Measurements from ENCODE around the gene ATP8B1. TPM values are rescaled to one million over a fixed set of nuclear protein-coding genes. Genes with fewer than 3 reads are reported as not detected.

ATP8B1 gene
- total RNA-seq, 1 experiment from 2014 or later = 1.4 TPM

DNA sequence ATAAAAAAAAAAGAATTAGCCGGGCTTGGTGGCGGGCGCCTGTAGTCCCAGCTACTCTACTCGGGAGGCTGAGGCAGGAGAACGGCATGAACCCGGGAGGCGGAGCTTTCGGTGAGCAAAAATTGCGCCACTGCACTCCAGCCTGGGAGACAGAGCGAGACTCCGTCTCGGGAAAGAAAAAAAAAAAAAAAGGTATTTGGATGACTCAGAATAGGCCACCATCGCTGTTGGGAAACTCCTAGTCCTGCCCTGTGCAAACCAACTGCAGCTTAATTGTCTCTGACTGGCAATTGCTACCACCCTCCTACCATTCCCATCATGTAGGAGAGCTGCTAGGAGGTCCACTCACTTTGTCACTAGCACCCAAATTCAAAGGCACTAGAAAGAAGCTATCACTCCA lies 43.5 kb downstream of the ATP8B1 start:
- ChIA-PET POLR2A (interaction anchor here (0.7 to 2.0 kb wide), 10 partner anchors 9 to 286 kb away, joined by 3 to 15 read pairs (median 4); partner anchors contain the start of gene NARS1), CTCF (interaction anchor here (0.6 to 1.1 kb wide), 3 partner anchors 9 to 282 kb away, joined by 3 to 5 read pairs (median 5); no protein-coding TSS in a partner anchor)
- peak; percentile 92 for DNase-seq (ENCODE audit: unreplicated experiment)
- no TSS peak for BruUV-seq (replicated peaks)
- intact Hi-C loops (cut with micrococcal nuclease) = loop anchor here (10.0 kb wide), 1 partner anchor 65 kb away; no protein-coding TSS in a partner anchor
- TF ChIP-seq, protein P1, sequence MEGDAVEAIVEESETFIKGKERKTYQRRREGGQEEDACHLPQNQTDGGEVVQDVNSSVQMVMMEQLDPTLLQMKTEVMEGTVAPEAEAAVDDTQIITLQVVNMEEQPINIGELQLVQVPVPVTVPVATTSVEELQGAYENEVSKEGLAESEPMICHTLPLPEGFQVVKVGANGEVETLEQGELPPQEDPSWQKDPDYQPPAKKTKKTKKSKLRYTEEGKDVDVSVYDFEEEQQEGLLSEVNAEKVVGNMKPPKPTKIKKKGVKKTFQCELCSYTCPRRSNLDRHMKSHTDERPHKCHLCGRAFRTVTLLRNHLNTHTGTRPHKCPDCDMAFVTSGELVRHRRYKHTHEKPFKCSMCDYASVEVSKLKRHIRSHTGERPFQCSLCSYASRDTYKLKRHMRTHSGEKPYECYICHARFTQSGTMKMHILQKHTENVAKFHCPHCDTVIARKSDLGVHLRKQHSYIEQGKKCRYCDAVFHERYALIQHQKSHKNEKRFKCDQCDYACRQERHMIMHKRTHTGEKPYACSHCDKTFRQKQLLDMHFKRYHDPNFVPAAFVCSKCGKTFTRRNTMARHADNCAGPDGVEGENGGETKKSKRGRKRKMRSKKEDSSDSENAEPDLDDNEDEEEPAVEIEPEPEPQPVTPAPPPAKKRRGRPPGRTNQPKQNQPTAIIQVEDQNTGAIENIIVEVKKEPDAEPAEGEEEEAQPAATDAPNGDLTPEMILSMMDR (IDR thresholded peaks at IDR 0.05; ENCODE audit: unreplicated experiment) = no peak
- Mint-ChIP-seq H3K36me3 (ENCODE audit: insufficient read depth, unreplicated experiment) (no peaks in the 10 kb centered on the region), H3K27ac (ENCODE audit: low read depth, unreplicated experiment) (no peak overlapping the region), H3K4me3 (ENCODE audit: unreplicated experiment) (no peak overlapping the region), H3K27me3 (ENCODE audit: insufficient read depth, unreplicated experiment) (no peaks in the 10 kb centered on the region), H3K9me3 (ENCODE audit: unreplicated experiment) (no peaks in the 10 kb centered on the region), H3K4me1 (ENCODE audit: insufficient read depth, unreplicated experiment) (peaks cover 3% of the 10 kb centered on the region)

DNA sequence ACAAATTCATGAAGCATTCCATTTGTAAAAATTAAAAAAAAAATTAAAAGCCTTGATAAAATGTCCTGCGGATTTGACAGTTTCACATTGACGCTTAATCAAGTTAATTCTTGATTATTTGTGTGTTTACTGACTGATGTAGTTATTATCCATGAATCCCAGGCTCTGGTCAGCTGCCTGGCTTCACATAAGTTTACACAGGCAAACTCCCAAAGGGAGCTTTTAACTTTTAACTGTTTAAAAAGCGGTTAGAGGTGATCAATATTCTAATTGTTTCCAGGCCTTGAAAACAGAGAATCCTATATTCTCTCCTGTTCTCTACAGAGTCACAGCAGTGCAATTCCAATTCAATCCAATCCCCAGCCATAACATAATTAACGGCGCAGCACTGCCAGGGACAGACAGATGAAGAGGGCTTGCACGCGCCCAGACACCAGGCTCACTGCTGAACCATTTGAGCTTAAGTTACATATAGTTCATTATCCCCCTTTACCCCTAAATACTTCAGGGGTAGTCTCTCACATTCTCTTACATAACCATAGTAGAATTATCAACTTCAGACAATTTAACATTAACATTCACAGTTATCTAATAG lies 47.5 kb downstream of the ATP8B1 start:
- H3K4me1 Mint-ChIP-seq (ENCODE audit: insufficient read depth, unreplicated experiment) = peaks cover 3% of the 10 kb centered on the region
- CTCF ChIA-PET = interaction anchor here (0.8 kb wide), 1 partner anchor 104 kb away, joined by 3 read pairs; no protein-coding TSS in a partner anchor

GRCh38 chr18:57754577-57755338 lies 48.4 kb downstream of the ATP8B1 start:
- ChIA-PET POLR2A (interaction anchor here (0.8 to 0.9 kb wide), 2 partner anchors 88 to 105 kb away, joined by 3 read pairs; no protein-coding TSS in a partner anchor), CTCF (interaction anchor here (0.7 kb wide), 2 partner anchors 15 to 84 kb away, joined by 3 to 4 read pairs; no protein-coding TSS in a partner anchor)
- Mint-ChIP-seq H3K4me1 (ENCODE audit: insufficient read depth, unreplicated experiment) (peaks cover under 1% of the 10 kb centered on the region), H3K9me3 (ENCODE audit: unreplicated experiment) (no peaks in the 10 kb centered on the region), H3K4me3 (ENCODE audit: unreplicated experiment) (no peak overlapping the region), H3K36me3 (ENCODE audit: insufficient read depth, unreplicated experiment) (no peaks in the 10 kb centered on the region), H3K27me3 (ENCODE audit: insufficient read depth, unreplicated experiment) (no peaks in the 10 kb centered on the region), H3K27ac (ENCODE audit: low read depth, unreplicated experiment) (no peak overlapping the region)
- TF ChIP-seq, protein P1 (IDR thresholded peaks at IDR 0.05; ENCODE audit: unreplicated experiment) = no peak
- intact Hi-C loops (cut with micrococcal nuclease) = loop anchor here (10.0 kb wide), 1 partner anchor 60 kb away; no protein-coding TSS in a partner anchor
- DNase-seq (ENCODE audit: unreplicated experiment) = no peak
- BruUV-seq (replicated peaks) = no TSS peak

More for the DNA sequence above, 47.5 kb downstream of the ATP8B1 start:
- intact Hi-C loops (cut with micrococcal nuclease) = loop anchor here (10.0 kb wide), 1 partner anchor 61 kb away; no protein-coding TSS in a partner anchor
- Mint-ChIP-seq H3K9me3 (ENCODE audit: unreplicated experiment) (no peaks in the 10 kb centered on the region), H3K36me3 (ENCODE audit: insufficient read depth, unreplicated experiment) (no peaks in the 10 kb centered on the region), H3K4me3 (ENCODE audit: unreplicated experiment) (no peak overlapping the region), H3K27me3 (ENCODE audit: insufficient read depth, unreplicated experiment) (no peaks in the 10 kb centered on the region), H3K27ac (ENCODE audit: low read depth, unreplicated experiment) (no peak overlapping the region)
- POLR2A ChIA-PET = interaction anchor here (0.8 kb wide), 1 partner anchor 89 kb away, joined by 3 read pairs; no protein-coding TSS in a partner anchor
- TF ChIP-seq, protein P1 (IDR thresholded peaks at IDR 0.05; ENCODE audit: unreplicated experiment) = no peak
- no TSS peak for BruUV-seq (replicated peaks)
- no peak for DNase-seq (ENCODE audit: unreplicated experiment)

GRCh38 chr18:57753063-57753462 lies 50.1 kb downstream of the ATP8B1 start:
- POLR2A ChIA-PET = interaction anchor here (1.1 kb wide), 1 partner anchor 31 kb away, joined by 3 read pairs; no protein-coding TSS in a partner anchor
- DNase-seq (ENCODE audit: unreplicated experiment) = no peak
- TF ChIP-seq, protein P1 (IDR thresholded peaks at IDR 0.05; ENCODE audit: unreplicated experiment) = no peak
- Mint-ChIP-seq H3K4me1 (ENCODE audit: insufficient read depth, unreplicated experiment) (peaks cover 13% of the 10 kb centered on the region), H3K4me3 (ENCODE audit: unreplicated experiment) (no peak overlapping the region), H3K9me3 (ENCODE audit: unreplicated experiment) (no peaks in the 10 kb centered on the region), H3K27ac (ENCODE audit: low read depth, unreplicated experiment) (no peak overlapping the region), H3K27me3 (ENCODE audit: insufficient read depth, unreplicated experiment) (no peaks in the 10 kb centered on the region), H3K36me3 (ENCODE audit: insufficient read depth, unreplicated experiment) (no peaks in the 10 kb centered on the region)
- CTCF ChIA-PET = interaction anchor here (0.8 to 1.2 kb wide), 3 partner anchors 15 to 110 kb away, joined by 3 to 7 read pairs (median 4); no protein-coding TSS in a partner anchor
- intact Hi-C loops (cut with micrococcal nuclease) = loop anchor here (10.0 kb wide), 1 partner anchor 58 kb away; no protein-coding TSS in a partner anchor
- BruUV-seq (replicated peaks) = no TSS peak
